ENCODE data around the gene NFKB1. TPM values are rescaled to one million over a fixed set of nuclear protein-coding genes. Genes with fewer than 3 reads are reported as not detected.

The NFKB1 gene
- total and polyA plus RNA-seq, 3 experiments from 2014 or later: 45.5 to 189 (median 185) TPM

Other genes starting within 250 kb of the NFKB1 start
- gene SLC39A8, start 155.9 kb upstream of the NFKB1 start, total RNA-seq: 10 to 100 TPM; 82.0 to 84.2 TPM
- gene SLC39A8, start 155.9 kb upstream of the NFKB1 start, polyA plus RNA-seq: 43.5 TPM

Measured in CD8-positive, alpha-beta memory T cell (primary cell).